Skeletal muscle satellite cell (primary cell): ENCODE measurements around the gene LYRM9.
"Not testable (repeated sequence)": the region's sequence is repeated elsewhere in the genome, so short reads cannot be mapped to it uniquely, and the experiment has no call there.

Source experiments
- H3K27me3 ChIP-seq: 2 replicates; pipeline ENCODE4 v1.7.0; 2013; ENCODE audit warnings: low read length; ENCODE audit not compliant: control insufficient read depth, insufficient read depth
- H3K36me3 ChIP-seq: 2 replicates; pipeline ENCODE4 v1.7.0; 2013; ENCODE audit warnings: mild to moderate bottlenecking, control low read depth, low read length; ENCODE audit not compliant: insufficient read depth
- H3K4me1 ChIP-seq: 2 replicates; pipeline ENCODE4 v1.7.0; 2013; ENCODE audit warnings: low read length; ENCODE audit not compliant: control insufficient read depth, insufficient read depth
- H3K4me2 ChIP-seq: 2 replicates; pipeline ENCODE4 v1.7.0; 2013; ENCODE audit warnings: mild to moderate bottlenecking, low read length
- H3K4me3 ChIP-seq: 2 replicates; pipeline ENCODE4 v1.7.0; 2013; ENCODE audit warnings: low read length
- H3K9ac ChIP-seq: 2 replicates; pipeline ENCODE4 v1.7.0; 2013; ENCODE audit warnings: mild to moderate bottlenecking, low read depth, low read length, moderate library complexity
- H3K9me3 ChIP-seq: replicated peaks from 2 replicates; pipeline ENCODE4 v1.7.0; 2013; ENCODE audit warnings: mild to moderate bottlenecking, control low read depth, low read length

The LYRM9 gene

DNA sequence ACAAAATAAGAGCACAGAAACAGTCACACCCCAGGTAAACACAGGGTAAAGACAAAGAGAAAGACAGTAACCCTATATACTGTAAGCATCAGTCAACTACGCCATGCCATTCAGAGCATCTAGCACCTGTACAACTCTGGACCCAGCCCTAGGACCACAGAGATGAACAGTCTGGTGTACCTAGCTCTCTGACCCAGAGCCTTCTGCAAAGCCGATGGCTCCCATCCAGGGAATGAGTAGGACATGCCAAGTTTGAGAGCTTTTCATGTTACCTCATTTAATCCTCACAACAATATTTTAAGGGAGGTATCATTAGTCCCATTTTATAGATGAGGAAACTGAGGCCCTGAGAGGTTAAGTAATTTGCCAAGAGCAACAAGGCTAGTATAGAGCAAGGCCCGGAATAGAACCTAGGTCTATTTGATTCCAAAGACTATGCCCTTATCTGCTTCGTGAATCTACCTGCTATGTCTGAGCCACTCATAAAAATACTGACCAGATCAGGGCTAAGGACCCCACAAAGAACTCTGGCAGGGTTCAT lies 3.4 kb downstream of the LYRM9 start:
- H3K4me2 ChIP-seq: no peak overlapping the region
- no peaks in the 10 kb centered on the region for H3K36me3 ChIP-seq
- no peaks in the 10 kb centered on the region for H3K9me3 ChIP-seq
- H3K27me3 ChIP-seq: peaks cover 10% of the 10 kb centered on the region
- no peaks in the 10 kb centered on the region for H3K4me1 ChIP-seq
- no peak overlapping the region for H3K4me3 ChIP-seq
- H3K9ac ChIP-seq: no peak overlapping the region

DNA sequence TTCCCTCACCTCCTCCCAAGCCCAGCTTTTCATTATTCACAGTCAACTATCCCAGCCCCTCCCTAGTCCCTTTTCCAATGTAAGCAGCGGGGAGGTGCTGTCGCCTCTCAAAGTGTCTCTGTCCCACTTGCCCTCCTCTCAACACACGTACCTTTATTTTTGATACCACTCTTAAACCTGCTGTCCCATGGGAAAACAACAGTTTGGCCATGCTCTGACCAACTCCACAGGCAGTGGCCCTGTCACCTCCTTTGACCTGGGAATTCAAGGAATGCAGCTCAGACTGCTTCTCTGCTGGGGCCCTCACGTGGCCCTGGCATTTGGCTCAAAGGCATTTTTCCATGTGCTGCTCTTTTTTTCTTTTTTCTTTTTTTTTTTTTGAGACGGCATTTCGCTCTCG lies 4.2 kb downstream of the LYRM9 start:
- Histone ChIP-seq H3K4me2 (no peak overlapping the region), H3K4me1 (no peaks in the 10 kb centered on the region), H3K9me3 (no peaks in the 10 kb centered on the region), H3K9ac (no peak overlapping the region), H3K4me3 (no peak overlapping the region), H3K27me3 (peaks cover 2% of the 10 kb centered on the region), H3K36me3 (no peaks in the 10 kb centered on the region)

DNA sequence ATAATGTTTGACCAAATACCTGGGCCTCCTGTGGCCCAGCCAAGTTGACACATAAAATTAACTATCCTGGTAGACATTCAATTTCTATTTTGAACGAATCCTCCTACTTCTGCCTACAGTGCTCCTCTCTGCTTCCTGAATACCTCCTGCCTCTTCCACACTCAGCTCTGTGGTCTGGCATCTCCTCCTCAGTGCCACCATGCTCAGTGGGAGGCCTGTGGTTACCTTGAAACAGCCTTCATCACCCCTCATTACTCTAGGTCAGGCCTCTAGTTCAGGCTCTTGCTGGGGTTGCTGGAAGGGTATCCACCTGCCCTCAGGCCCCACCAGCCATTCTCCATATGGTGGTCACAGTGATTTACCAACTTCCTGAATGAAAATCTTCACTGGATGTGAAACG lies 5.1 kb downstream of the LYRM9 start:
- H3K9me3 ChIP-seq: no peaks in the 10 kb centered on the region
- H3K9ac ChIP-seq: no peak overlapping the region
- no peaks in the 10 kb centered on the region for H3K36me3 ChIP-seq
- no peak overlapping the region for H3K4me3 ChIP-seq
- no peaks in the 10 kb centered on the region for H3K4me1 ChIP-seq
- no peaks in the 10 kb centered on the region for H3K27me3 ChIP-seq
- H3K4me2 ChIP-seq: no peak overlapping the region

DNA sequence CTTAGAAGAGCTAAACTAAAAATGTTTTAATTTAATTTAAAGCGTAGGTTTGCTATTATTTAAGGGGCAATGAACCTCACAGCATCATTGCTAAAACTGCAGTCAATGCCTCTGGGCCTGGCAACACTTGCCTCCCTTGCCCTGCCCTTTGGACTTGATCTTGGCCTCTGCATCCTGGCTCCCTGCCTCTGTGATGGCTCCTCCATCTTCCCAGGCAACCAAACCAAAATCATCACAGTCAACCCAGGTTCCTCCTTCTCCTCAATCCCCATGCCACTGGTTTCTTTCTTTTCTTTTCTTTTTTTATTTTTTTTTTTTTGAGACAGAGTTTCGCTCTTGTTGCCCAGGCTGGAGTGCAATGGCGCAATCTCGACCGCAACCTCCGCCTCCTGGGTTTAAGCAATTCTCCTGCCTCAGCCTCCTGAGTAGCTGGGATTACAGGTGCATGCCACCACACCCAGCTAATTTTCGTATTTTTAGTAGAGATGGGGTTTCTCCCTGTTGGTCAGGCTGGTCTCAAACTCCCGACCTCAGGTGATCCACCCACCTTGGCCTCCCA lies 6.7 kb downstream of the LYRM9 start:
- H3K4me1 ChIP-seq, H3K9me3 ChIP-seq, H3K9ac ChIP-seq, H3K36me3 ChIP-seq, H3K4me3 ChIP-seq, H3K4me2 ChIP-seq, H3K27me3 ChIP-seq: not testable (repeated sequence)

DNA sequence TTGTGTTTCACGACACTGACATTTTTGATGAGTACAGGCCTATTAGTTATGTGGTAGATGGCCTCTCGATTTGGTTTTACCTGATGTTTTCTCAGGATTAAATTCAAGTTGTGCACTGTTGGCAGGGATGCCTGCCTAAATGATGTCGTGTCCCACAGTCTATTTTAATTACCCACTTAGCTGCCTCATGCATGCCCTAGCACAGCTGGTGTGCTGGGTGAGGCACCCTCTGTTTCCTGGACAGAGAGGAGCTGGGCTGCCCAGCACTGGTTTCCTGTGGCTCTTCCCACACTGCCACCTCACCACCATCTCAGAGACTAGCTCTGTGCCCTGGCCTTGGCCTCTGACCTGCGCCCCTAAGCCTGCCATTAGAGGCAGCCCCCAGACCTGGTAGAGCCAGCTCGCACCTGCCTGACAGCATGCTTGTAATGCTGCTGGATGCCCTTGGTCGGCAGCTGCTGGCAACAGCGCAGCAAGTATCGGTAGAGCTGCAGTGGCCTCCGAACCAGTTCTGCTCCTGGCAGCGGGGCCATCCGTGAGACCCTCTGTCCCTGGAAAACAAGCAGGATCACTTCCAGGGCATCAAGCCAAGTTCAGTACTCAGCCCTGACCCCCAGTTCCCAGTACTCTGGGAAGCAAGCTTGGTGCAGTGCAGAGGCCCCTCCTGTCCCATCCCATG lies 10.9 kb downstream of the LYRM9 start:
- H3K4me3 ChIP-seq: no peak overlapping the region
- no peak overlapping the region for H3K4me2 ChIP-seq
- no peaks in the 10 kb centered on the region for H3K36me3 ChIP-seq
- H3K9me3 ChIP-seq: no peaks in the 10 kb centered on the region
- H3K27me3 ChIP-seq: no peaks in the 10 kb centered on the region
- H3K4me1 ChIP-seq: no peaks in the 10 kb centered on the region
- no peak overlapping the region for H3K9ac ChIP-seq

DNA sequence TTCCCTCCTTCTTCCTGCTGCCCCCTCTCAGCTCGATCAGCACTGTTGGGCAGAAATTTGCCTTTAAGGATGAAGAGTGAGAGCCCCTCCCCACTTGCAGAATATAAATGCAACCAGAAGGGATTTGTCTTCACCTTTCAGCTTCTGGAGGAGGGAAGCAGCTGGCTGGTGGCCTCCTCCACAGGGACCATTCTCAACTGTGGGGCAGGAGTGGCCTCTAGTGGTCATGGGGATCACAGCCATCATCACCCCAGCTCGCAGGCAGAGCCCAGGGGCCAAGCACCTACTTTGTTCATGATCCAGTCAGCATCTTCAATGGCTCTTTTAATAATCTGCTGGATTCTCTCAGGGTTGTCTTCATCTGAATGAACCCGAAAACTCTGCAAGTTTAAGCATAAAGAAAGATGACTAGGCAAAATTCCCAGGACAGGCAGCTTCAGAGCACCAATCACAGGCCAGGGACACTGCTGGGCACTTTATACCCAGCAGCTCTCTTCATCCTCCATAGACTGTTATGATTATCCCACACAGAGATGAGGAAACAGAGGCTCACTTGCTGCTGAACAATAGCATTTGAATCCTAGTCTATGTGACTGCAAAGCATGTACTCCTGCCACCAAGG lies 13.1 kb downstream of the LYRM9 start:
- Histone ChIP-seq H3K27me3 (no peaks in the 10 kb centered on the region), H3K4me3 (no peak overlapping the region), H3K4me2 (no peak overlapping the region), H3K9ac (no peak overlapping the region), H3K36me3 (no peaks in the 10 kb centered on the region), H3K4me1 (no peaks in the 10 kb centered on the region), H3K9me3 (no peaks in the 10 kb centered on the region)

DNA sequence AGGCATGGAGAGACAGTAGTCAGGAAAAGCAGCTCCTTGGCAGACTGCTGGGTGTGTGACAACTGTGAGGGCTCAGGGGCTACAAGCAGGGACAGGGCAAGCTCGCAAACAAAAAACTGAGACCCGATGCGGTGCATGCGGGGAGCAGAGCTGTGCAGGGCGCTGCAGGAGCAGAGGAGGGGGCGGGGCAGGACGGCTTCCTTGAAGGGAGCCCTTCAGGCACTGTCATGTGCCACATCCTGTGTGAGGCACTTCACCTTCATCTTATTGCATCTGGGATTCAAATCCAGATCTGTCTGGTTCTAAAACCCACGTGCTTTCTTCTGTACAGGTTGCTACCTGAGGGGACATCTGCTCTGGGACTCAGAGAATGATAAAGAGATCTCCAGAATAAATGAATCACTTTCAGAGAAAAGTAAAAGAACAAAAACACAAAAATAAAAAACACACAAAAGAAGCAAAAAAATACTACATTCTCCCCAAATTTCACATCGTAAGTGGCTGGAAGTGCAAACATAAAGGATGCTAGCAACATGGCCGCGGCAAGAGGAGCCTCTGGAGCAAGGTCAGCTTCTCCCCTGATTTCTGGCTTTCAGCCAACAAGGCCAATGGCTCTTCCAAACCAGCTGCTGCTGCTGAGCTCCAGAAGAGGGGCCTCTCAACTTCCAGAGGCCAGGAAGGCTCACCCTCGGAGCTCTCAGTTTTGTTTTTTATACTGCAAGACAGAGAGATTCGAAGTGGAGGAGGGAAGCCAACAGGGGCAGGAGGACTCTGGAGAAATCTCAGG lies 14.2 kb downstream of the LYRM9 start:
- H3K9me3 ChIP-seq: no peaks in the 10 kb centered on the region
- H3K4me1 ChIP-seq: no peaks in the 10 kb centered on the region
- H3K36me3 ChIP-seq: no peaks in the 10 kb centered on the region
- H3K9ac ChIP-seq: no peak overlapping the region
- H3K4me2 ChIP-seq: no peak overlapping the region
- no peak overlapping the region for H3K4me3 ChIP-seq
- H3K27me3 ChIP-seq: no peaks in the 10 kb centered on the region

DNA sequence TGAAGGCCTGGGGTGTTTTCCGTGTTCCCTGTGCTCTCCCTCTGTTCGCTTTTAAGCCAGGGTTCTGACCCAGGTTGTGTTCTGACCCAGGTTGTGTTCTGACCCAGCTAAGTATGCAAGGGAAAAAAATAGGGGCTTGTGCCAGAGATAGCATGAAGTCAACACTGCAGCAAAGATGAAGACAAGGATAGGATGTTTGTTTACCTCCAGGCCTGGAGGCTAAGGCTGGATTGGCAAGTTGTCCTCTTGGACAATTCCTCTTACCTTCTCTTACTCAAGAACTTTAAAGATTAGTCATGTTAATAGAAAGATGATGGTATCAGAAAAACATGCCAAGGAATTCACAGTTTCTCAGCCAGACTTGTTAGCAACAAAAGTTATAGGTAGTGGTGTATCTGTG lies 19.4 kb downstream of the LYRM9 start:
- Histone ChIP-seq H3K36me3 (no peaks in the 10 kb centered on the region), H3K27me3 (peaks cover 5% of the 10 kb centered on the region), H3K9me3 (no peaks in the 10 kb centered on the region), H3K4me3 (no peak overlapping the region), H3K4me1 (no peaks in the 10 kb centered on the region), H3K9ac (no peak overlapping the region), H3K4me2 (no peak overlapping the region)

DNA sequence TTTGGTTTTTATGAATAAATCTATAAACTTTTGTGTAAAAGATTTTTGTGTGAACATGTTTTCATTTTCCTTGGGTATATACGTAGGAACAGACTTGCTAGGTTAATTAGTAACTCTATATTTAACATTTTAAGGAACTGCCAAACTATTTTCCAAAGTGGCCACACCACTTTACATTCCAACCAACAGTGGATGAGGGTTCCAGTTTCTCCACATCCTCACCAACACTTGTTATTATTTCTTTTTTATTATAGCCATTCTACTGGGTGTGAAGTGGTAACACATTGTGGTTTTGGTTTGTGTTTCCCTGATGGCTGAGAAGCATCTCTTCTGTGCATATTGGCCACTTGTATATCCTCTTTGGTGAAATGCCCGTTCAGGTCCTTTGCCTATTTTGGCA lies 20.0 kb downstream of the LYRM9 start:
- H3K4me2 ChIP-seq: no peak overlapping the region
- peaks cover 5% of the 10 kb centered on the region for H3K27me3 ChIP-seq
- no peak overlapping the region for H3K9ac ChIP-seq
- no peaks in the 10 kb centered on the region for H3K9me3 ChIP-seq
- H3K36me3 ChIP-seq: no peaks in the 10 kb centered on the region
- H3K4me3 ChIP-seq: no peak overlapping the region
- no peaks in the 10 kb centered on the region for H3K4me1 ChIP-seq

DNA sequence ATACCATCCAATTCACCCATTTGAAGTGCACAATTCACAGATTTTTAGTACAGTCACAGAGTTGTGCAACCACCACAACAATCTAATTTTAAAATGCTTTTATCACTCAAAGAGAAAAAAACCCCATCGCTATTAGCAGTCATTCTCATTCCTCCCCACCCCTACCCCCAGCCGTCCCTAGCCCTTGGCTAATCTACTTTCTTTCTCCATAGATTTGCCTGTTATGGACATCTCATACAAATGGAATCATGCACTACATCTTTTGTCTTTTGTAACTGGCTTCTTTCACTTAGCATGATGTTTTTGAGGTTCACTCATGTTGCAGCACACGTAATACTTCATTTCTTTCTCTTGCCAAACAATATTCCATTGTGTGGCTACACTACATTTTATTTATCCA lies 20.4 kb downstream of the LYRM9 start:
- H3K4me1 ChIP-seq: no peaks in the 10 kb centered on the region
- H3K9ac ChIP-seq: no peak overlapping the region
- no peak overlapping the region for H3K4me3 ChIP-seq
- no peak overlapping the region for H3K4me2 ChIP-seq
- no peaks in the 10 kb centered on the region for H3K9me3 ChIP-seq
- peaks cover 6% of the 10 kb centered on the region for H3K27me3 ChIP-seq
- H3K36me3 ChIP-seq: no peaks in the 10 kb centered on the region

DNA sequence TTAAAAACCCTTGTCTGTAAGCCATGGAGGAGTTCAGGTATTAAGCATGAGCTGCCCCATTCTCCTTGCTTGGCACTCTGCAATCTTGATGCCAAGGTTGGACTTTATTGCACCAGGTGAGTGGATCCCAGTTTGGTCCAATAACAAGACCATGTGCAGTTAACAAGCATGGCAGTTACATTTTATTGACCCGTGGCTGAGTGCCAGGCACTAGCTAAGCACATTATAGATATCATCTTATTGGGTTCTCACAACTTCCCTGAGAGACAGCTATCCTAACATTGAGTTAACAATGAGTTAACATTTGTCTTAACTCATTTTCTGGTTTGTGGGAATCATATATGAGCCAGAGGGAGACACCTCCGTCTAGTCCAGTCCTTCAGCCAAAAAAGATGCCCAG lies 21.8 kb downstream of the LYRM9 start:
- H3K27me3 ChIP-seq: peaks cover 8% of the 10 kb centered on the region
- H3K9ac ChIP-seq: no peak overlapping the region
- H3K36me3 ChIP-seq: no peaks in the 10 kb centered on the region
- H3K4me2 ChIP-seq: no peak overlapping the region
- no peak overlapping the region for H3K4me3 ChIP-seq
- H3K4me1 ChIP-seq: no peaks in the 10 kb centered on the region
- H3K9me3 ChIP-seq: no peaks in the 10 kb centered on the region
